Measurements from ENCODE around the gene FKBP2. TPM values are rescaled to one million over a fixed set of nuclear protein-coding genes. Genes with fewer than 3 reads are reported as not detected.

FKBP2 gene
- total and polyA plus RNA-seq, 4 donors = 60.8 to 241 (median 124) TPM

GRCh38 chr11:64268893-64269539 lies 28.1 kb downstream of the FKBP2 start:
- 2% methylated on average over 34 of the region's 34 CpGs for WGBS
- DNase-seq (ENCODE audit: low spot score) = no peak

More at GRCh38 chr11:64268893-64269539, 28.1 kb downstream of the FKBP2 start:
- H3K27ac ChIP-seq (ENCODE audit: low read depth in 1 of 2, low read length in 2 of 2) = peak overlapping the region; percentile 98
- peak overlapping the region; percentile 69 to 83 (median 78) for H3K4me3 ChIP-seq (ENCODE audit: low read depth in 1 of 3, low read length in 3 of 3)
- peaks cover 0 to 7% (median 2%) of the 10 kb centered on the region in 4 donors for H3K36me3 ChIP-seq (ENCODE audit: control insufficient read depth in 4 of 4, insufficient read depth in 3 of 4, low read depth in 1 of 4, low read length in 3 of 4)
- no peaks in the 10 kb centered on the region for H3K27me3 ChIP-seq (ENCODE audit: control insufficient read depth in 4 of 4, insufficient read depth in 4 of 4, low read length in 3 of 4)
- H3K4me1 ChIP-seq (ENCODE audit: control insufficient read depth in 4 of 4, insufficient read depth in 4 of 4, low read length in 3 of 4) = peaks cover 11 to 40% (median 27%) of the 10 kb centered on the region in 4 donors
- TF ChIP-seq RXRA (IDR thresholded peaks at IDR 0.05) (peak; percentile 13 to 60), ZBTB33 (IDR thresholded peaks at IDR 0.05) (no peak), REST (IDR thresholded peaks at IDR 0.05) (no peak), GABPA (IDR thresholded peaks at IDR 0.05 in 1 of 2, conservative IDR thresholded peaks at IDR 0.05 in 1 of 2) (peak in 1 of 2 donors; percentile 8), HNF4A (conservative IDR thresholded peaks at IDR 0.05) (no peak), SP1 (IDR thresholded peaks at IDR 0.05) (no peak), TAF1 (conservative IDR thresholded peaks at IDR 0.05) (no peak), ATF3 (IDR thresholded peaks at IDR 0.05) (no peak), NR2F2 (IDR thresholded peaks at IDR 0.05) (peak; percentile 82), EGR1 (IDR thresholded peaks at IDR 0.05; ENCODE audit: low read depth in 2 of 2) (no peak), MAX (IDR thresholded peaks at IDR 0.05) (no peak), FOXA1 (IDR thresholded peaks at IDR 0.05) (no peak), RAD21 (IDR thresholded peaks at IDR 0.05) (no peak), JUND (IDR thresholded peaks at IDR 0.05) (no peak), HNF4G (IDR thresholded peaks at IDR 0.05) (no peak), CTCF (IDR thresholded peaks at IDR 0.05; ENCODE audit: low read depth, low read length, missing input control) (no peak), YY1 (IDR thresholded peaks at IDR 0.05) (no peak), FOXA2 (IDR thresholded peaks at IDR 0.05) (no peak)
- H3K9me3 ChIP-seq (ENCODE audit: control insufficient read depth in 4 of 4, low read length in 3 of 4) = no peaks in the 10 kb centered on the region
- H3K9ac ChIP-seq (ENCODE audit: low read depth in 1 of 2, low read length in 2 of 2) = peak overlapping the region; percentile 66 to 77

All from liver (tissue), 9 donors.